HG03196 (cell line): Measurements from ENCODE around the gene COL26A1.
"Not testable (repeated sequence)": the region's sequence is repeated elsewhere in the genome, so short reads cannot be mapped to it uniquely, and the experiment has no call there.

Experiments used
- ATAC-seq: cut with Tn5 transposase; IDR thresholded peaks from one replicate; pipeline ENCODE4 v1.9.1; 2021; ENCODE audit not compliant: unreplicated experiment

Gene COL26A1

DNA sequence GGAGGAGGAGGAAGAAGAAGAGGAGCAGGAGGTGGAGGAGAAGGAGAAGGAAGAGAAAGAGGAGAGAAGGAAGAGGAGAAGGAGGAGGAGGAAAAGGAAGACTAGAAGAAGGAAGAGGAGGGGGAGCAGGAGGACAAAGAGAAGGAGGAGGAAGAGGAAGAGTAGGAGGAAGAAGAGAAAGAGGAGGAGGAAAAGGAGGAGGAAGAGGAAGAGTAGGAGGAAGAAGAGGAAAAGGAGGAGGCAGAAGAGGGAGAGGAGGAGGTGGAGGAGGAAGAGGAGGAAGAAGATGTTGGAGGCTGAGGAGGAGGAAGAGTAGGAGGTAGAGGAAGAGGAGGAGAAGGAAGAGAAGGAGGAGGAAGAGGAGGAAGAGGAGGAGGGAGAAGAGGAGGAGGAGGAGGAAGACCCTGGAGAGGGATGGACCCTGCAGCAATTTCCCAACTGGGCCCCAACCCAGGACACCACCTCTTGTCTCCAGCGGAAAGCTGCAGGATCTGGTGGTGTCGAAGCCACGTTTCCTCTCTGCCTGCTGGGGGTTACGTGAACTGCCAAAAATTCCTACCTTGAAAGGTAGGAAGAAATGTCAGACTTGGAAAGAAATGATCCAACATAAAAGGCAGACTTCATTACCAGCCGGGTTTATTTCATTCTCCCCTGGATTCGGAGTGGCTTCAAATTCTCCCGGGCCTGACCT, 38.9 kb downstream of the COL26A1 start:
- ATAC-seq: no peak

DNA sequence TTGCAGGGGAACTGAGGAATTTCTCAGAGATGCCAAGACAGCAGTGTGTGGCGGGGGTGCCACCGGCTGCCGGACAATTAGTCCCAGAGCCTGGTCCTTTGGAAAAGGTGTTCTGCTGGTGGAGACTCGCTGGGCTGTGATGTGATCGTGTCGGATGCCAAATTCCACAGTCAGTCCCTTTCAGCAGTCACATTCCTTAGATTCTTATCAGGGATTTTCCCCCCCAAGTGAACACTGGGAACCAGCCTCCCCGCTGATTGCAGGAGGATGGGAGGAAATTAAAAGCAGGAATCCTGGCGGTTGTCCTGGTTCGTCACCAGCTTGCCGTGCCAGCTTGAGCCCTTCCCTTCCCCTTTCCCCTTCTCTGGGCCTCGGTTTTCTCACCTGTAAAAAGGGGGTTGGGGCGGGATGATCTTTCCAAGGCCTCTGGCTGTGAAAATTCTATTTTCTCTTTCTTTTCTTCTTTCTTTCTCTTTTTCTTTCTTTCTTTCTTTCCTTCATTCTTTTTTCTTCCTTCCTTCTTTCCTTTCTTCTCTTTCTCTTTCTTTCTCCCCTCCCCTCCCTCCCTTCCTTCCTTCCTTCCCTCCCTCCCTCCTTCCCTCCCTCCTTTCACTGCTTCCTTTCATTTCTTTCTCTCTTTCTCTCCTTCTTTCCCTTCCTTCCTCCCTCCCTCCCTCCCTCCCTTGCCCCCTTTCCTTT, 39.6 kb downstream of the COL26A1 start:
- ATAC-seq: no peak

DNA sequence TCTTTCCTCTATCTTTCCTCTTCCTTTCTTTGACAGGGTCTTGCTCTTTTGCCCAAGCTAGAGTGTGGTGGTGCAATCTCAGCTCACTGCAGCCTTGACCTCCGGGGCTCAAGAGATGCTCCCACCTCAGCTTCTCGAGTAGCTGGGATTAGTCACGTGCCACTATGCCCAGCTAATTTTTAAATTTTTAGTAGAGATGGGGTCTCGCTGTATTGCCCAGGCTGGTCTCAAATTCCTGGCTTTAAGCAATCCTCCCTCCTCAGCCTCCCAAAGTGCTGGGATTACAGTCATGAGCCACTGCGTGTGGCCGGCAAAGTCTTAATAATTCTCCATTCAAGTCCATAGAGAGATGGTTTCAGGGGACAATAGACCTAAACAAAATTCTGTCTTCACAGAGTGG, 40.2 kb downstream of the COL26A1 start:
- no peak for ATAC-seq

DNA sequence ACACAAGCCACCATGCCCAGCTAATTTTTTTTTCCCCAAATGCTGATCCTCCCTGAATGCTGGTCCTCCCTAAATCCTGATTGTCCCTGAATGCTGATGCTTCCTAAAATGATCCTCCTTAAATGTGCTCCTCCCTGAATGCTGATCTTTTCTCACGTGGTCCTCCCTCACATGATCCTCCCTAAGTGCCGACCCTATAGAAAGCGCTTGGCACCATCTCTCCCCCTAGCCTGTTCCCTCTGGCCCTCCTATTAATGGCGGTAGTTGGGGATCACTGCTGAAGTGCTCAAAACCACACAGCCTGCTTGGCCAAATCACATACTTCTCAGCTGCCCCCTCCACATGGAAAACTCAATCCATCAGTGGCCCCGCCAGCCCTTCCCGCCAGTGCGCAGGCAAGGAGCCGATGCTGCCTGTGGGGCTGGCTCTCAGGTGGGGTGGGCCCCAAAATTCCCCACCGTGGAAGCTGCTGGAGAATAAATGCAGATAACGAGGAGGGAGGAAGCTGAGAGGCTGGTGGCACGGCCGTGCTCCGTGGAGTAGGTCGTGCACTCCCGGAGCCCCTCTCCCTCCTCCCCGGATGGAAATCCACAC, 42.9 kb downstream of the COL26A1 start:
- no peak for ATAC-seq

DNA sequence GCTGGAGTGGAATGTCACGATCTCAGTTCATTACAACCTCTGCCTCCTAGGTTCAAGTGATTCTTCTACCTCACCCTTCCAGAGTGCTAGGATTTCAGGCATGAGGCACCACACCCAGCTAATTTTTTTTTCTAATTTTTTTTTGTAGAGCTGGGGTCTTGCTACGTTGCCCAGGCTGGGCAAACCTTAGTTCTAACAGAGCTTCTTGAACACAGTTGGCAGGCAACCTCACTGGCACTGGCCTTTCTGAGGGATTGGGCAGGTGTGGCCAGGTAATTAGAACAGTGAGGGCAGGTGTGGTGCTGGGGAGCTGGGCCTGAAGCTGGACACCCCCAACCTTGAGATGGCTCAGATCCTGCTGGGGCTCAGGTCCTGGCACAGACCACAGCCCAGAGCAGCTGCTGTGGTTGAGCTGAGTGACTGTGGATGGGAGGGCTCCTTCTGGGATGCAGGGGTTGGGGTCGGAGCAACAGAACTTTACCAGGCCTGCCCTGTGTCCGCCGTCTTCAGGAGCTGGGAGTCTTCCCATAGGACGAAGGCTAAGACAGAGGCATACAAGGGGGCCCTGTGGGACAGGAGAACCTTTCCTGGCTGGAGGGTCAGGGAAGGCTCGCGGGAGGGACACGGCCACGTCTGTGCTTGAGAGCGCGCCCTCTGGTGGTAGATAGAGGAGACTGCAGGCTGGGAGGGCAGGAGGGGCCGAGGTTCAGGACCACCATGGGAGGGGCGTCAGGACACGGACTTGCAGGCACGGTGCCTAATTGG, 48.2 kb downstream of the COL26A1 start:
- ATAC-seq: no peak

DNA sequence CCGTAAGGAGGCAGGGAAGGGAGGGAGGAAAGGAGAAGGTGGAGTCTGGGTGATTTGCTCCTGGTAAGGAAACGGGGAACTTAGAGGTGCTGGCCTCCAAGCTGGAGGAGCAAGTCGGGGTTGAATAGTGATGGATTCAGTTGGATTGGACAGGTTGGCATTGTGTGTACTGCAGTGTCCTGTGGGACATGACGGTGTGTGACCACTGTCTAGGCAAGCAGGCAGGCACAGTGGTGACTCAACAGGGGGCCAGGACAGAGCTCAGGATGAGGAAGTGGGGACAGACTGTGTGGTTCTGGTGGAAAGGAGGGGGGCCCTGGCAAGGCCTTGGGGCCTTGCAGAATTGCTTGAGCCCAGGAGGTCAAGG, 48.8 kb downstream of the COL26A1 start:
- ATAC-seq: no peak

DNA sequence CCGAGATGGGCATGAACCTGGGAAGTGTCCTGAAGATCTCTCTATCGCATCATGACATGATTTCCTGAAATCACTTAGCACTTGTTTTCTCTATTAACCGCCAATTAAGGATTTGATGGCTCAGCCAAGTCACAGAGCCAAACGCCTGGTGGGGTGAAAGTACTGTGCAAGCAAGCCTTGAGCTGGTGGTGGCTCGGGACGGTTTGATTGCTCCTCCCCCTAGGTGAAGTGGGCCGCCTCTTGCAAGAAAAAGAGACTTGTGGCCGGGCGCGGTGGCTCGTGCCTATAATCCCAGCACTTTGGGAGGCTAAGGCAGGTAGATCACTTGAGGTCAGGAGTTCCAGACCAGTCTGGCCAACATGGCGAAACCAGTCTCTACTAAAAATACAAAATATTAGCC, 50.3 kb downstream of the COL26A1 start:
- ATAC-seq: no peak

DNA sequence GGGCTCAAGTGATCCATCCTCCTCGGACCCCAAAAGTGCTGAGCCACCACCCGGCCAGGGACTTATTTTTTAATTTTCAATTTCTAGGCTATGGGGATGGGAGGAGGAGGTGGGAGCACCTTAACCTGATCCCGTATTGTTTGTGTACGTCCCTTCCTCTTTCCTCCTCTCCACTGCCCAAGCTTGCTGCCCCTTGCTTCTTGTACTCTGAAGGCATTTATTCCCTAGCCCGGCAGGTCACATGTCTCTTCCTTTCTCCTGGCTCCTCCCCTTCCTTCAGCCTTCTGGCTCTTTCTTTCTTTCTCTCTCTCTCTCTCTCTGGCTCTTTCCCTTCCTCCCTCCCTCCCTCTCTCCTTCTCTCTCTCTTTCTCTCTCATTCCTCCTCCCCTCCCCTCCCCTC, 56.0 kb downstream of the COL26A1 start:
- ATAC-seq: no peak

DNA sequence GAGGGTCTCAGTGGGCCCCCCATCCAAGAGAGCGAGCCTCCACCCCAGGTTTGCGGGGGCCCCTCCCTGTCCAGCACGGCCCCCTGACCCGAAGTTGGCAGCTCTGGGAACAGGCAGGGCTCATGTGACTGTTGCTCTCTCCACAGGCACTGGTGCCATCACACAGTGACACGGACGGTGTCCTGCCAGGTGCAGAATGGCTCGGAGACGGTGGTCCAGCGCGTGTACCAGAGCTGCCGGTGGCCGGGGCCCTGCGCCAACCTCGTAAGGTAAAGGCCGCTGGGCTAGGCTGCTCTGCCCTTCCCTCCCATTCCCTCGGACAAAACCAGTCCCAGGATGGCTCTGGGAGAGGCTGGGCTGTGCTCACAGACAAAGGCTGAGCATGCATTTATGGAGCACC, 57.2 kb downstream of the COL26A1 start:
- ATAC-seq: no peak

DNA sequence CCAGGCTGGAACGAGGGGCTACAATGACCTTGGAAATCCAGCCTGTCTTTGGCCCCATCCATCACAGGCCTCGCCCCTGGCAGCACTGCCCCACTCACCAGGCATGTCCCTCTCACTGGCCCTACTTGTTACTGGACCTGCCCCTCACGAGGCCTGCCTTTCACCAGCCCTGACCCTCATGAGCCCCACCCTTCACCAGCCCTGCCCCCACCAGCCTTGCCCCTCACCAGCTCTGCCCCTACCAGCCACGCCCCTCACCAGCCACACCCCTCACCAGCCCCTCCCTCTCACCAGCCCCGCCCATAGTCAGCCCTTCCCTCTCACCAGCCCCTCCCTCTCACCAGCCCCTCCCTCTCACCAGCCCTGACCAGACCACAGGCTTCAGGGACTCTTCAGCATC, 57.8 kb downstream of the COL26A1 start:
- ATAC-seq: no peak

DNA sequence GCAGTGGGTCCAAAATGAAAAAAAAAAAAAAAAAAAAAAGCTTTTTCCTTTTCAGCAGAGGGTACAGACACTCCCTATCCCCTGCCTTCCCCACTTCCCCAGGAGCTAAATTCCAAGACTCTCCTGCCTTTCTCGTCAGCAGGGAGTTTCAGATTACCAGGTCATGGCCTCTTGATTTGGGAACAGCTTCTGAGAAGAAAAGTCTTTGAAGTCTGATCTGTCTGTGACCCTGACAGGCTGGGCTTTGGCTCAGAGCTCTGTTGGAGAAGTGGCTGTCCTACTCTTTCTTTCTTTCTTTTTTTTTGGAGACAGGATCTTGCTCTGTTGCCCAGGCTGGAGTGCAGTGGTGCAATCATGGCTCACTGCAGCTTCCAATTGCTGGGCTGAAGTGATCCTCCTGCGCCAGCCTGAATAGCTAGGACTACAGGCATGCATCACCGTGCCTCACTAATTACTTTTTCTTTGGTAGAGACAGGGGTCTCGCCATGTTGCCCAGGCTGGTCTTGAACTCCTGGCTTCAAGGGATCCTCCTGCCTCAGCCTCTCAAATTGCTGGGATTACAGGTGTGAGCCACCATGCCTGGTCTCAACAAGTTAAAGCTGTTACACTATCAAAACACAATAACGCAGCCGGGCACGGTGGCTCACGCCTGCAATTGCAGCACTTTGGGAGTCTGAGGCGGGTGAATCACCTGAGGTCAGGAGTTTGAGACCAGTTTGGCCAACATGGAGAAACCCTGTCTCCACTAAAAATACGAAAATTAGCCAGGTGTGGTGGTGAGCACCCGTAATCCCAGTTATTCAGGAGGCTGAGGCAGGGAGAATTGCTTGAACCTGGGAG, 59.9 kb downstream of the COL26A1 start:
- no peak for ATAC-seq

DNA sequence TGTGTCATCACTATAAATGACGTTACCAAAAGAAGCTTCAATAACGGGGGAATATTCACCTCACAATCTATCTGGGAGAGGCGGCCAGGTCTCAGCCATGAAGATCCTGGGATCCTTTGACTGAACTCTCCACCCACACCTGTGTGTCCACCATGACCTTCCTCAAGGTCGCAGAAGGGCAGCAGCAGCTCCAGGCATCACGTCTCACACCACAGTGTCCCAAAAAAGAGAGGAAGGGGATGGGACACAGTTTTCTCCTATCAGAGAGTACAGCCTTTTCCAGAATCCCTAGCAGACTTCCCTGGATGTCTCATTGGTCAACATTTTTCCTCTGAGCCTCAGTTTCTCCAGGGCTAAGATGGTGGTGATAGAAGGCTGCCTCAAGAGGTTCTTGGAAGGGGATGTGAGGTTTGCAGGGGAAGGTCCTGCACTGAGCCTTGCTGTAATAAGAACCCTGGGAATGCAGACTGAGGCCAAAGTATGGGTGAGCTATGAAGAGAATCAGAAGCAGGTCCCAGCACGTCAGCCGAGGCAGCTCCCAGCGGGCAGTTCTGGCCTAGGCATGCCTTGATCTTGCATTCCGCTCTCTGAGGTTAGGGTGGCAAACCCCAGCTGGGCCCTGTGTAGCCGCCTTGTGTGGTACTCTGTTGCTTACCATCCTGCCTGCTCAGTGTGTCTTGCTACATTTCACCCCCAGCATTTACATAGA, 63.8 kb downstream of the COL26A1 start:
- no peak for ATAC-seq

DNA sequence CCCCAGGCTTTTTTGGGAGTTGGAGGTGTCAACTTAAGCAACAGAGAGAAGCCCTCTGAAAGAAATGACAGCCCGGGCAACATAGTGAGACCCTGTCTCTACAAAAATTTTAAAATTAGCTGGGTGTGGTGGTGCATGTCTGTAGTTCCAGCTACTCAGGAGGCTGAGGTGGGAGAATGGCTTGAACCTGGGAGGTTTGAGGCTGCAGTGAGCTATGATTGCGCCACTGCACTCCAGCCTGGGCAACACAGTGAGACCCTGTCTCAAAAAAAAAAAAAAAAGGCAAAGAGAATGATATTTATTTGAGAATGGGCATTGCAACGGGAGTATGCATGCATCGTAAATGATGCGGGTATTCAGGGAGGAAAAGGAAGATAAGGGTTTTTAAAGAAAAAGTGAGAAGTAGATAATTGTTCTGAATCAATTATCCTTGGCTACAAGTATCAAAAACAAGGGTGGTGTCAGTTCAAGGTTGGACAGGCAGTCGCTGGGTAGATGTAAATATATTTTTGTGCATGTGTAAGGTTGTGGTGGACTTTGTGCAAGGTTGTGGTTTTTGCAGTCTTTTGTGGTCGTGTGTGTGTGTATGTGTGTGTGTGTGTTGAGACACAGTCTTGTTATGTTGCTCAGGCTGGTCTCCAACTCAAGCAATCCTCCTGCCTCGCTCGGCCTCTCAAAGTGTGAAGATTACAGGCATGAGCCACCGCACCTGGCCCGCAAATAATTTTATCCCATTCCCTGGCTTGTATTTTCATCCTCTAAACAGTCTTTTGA, 65.6 kb downstream of the COL26A1 start:
- ATAC-seq: no peak

DNA sequence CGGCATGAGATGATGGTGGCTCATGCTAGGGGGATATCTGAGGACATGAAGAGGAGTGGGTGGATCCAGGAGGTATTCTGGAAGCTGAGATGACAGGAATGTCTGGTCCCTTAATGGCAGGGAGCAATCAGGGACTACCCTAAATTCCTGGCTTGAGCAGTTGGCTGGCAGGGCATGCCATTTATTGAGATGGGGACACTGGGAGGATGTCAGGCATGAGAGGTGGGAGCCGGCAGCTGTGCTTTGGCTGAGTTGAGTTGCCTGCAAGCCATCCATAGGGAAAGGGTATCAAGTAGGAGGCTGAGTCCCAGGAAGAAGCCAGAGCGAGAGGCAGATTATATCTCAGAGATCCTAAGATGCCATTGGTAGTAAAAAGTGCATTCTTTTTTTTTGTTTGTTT, 69.6 kb downstream of the COL26A1 start:
- no peak for ATAC-seq

DNA sequence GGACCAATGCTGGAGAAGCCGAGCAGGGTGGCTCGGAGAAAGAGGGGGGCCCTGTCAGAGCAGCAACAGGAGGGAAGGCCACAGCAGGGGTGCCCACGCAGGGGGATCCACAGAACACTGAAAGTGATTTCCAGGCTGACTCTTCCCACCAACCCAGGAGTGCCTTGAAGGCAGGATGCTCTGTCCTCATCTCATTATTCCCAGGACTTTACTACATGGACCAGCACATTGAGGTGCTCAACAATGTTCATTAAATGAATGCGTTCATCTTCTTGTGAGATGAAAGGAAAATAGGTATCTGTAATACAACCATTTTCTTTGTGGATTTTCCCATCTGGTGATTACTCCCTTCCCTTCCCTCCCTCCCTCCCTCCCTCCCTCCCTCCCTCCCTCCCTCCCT, 71.0 kb downstream of the COL26A1 start:
- ATAC-seq: no peak

DNA sequence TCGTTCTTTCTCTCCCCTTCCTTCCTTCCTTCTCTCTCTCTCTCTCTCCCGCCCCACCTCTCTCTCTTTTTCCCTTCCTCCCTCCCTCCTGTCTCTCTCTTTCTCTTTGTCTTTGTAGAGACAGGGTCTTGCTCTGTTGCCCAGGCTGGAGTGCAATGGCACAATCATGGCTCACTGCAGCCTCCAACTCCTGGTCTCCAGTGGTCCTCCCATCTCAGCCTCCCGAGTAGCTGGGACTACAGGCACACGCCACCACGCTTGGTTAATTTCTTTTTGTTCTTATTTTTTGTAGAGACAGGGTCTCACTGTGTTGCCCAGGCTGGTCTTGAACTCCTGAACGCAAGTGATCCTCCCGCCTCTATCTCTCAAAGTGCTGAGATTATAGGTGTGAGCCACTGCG, 71.5 kb downstream of the COL26A1 start:
- not testable (repeated sequence) for ATAC-seq

DNA sequence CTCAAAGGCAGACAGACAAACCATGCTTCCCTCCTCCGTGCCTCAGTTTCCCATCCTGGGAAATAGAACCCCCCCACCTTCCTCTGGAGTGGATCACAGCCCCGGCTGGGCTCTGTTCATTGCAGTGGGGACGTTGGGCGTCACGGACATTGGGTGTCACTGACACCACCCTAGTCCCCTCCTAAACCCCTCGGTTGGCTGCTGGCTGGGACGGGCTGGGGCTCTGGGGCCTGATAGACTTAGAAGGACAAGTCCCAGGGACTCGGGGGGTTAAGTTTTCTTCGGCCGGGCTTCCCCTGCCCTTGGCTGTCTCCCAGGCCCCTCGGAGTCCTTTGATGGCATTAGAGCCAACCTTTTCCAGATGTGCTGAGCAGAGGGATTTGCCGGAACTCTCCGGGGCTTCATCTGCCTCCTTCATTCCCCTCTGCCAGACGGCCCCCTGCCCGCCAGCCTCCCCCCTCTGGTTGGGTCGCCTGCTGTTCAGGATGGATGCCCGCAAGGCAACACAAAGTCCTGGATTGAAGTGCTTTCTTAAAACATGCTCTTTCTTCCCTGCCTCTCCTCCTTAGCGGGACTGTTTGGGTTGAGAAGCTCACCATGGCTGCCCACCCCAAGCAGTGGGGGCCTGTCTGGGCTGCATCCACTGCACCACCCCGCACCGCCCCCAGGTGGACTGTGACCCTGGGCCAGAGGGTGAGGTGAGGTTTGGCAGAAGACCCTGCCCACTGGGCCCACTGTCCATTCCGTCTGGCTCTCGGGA, 73.0 kb downstream of the COL26A1 start:
- ATAC-seq: no peak

DNA sequence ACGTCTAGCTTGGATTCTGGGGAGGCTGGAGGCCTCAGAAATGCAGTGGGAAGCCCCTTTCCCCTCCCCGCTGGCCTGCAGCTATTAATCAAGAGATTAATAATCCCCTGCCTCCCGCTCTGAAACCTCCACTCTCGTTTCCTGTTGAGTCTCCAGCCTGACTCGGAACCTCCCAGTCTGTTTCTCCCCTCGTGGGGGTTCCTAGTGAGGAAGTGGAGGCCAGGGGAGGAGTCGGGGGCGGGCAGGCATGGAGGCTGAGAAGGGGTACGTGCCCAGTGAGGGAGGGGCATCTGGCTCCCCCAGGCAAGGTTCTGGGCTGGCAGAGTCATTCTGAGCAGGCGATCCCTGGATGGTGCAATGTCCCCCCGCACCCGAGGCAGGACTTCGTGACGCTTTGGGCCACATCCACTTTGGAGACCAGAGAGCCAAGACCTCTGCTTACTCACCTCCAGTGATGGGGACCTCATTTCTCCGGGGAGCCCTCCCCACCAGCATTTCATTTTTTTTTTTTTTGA, 73.6 kb downstream of the COL26A1 start:
- no peak for ATAC-seq
